Esophagus squamous epithelium (tissue), 5 donors: ENCODE measurements around the gene SYT14. TPM values are rescaled to one million over a fixed set of nuclear protein-coding genes. Genes with fewer than 3 reads are reported as not detected.
A peak's percentile ranks its signal among the peaks of the same experiment; 100 is the strongest.
"Not testable (repeated sequence)": the region's sequence is repeated elsewhere in the genome, so short reads cannot be mapped to it uniquely, and the experiment has no call there.

Experiments
- DNase-seq: peaks from one replicate; lab custom pipeline; 2025; lab: John Stamatoyannopoulos, UW
- H3K27ac ChIP-seq, 4 donors: fragments of 200-600 bp; sonication (generic); one replicate each; pipeline ENCODE4 v1.5.1; 2016 to 2019; ENCODE audit warnings: mild to moderate bottlenecking in 1 of 4
- H3K27me3 ChIP-seq, 4 donors: fragments of 200-600 bp; sonication (generic); 1 replicate in 3 of 4; 2 replicates in 1 of 4; pipeline versions ENCODE4 v1.5.1 to v1.6.0; 2017 to 2021; ENCODE audit warnings: antibody characterized with exemption in 1 of 4
- H3K36me3 ChIP-seq, 3 donors: fragments of 200-600 bp; sonication (generic); one replicate each; pipeline ENCODE4 v1.5.1; 2016 to 2019
- H3K4me1 ChIP-seq, 3 donors: fragments of 200-600 bp; sonication (generic); one replicate each; pipeline ENCODE4 v1.5.1; 2017 to 2019
- H3K4me3 ChIP-seq, 4 donors: fragments of 200-600 bp; sonication (generic); 1 replicate in 3 of 4; 2 replicates in 1 of 4; pipeline ENCODE4 v1.5.1; 2016 to 2019; ENCODE audit warnings: mild to moderate bottlenecking in 2 of 4, moderate library complexity in 1 of 4
- H3K9me3 ChIP-seq, 3 donors: fragments of 200-600 bp; sonication (generic); one replicate each; pipeline ENCODE4 v1.5.1; 2016 to 2019
- CTCF ChIP-seq, 6 experiments: fragments of 450-650 bp in 4 of 6; fragments of 200-600 bp in 2 of 6; sonication (generic) in 2 of 6; IDR thresholded peaks; one replicate each; pipeline ENCODE4 v1.5.1; 2016 to 2019; ENCODE audit warnings: antibody characterized with exemption in 6 of 6, mild to moderate bottlenecking in 4 of 6, moderate library complexity in 4 of 6
- POLR2A ChIP-seq, 4 donors: fragments of 450-650 bp; IDR thresholded peaks; one replicate each; pipeline ENCODE4 v1.6.1; 2017; ENCODE audit warnings: antibody characterized with exemption in 4 of 4, mild to moderate bottlenecking in 4 of 4, moderate library complexity in 3 of 4
- WGBS, 2 donors: methylation state at CpG; one replicate each; pipeline ENCODE4 v1.1.5; 2018; 5-methylcytosine and 5-hydroxymethylcytosine counted together
- intact Hi-C: fragments of 100-400 bp; cut with DNase I; formaldehyde crosslinking; loops from one replicate; pipeline ENCODE4 v1.15.0; 2022
- total RNA-seq, 4 donors: library from RNA; depleted of rRNA; stranded (reverse); fragments of >200 nt; gene quantifications; one replicate each; pipeline ENCODE4 v1.1.0, GENCODE V29; 2016
- donor health status: DM: yes; HTN: yes; CAD: no.

The SYT14 gene
- total RNA-seq = not detected

GRCh38 chr1:209937996-209938959, at the start of gene SYT14:
TSS of gene SYT14 (plus strand) at chr1:209938217. CDS start at chr1:209938265, 48 bp downstream.
- Histone ChIP-seq H3K4me3 (peak within 1 kb of the TSS in 2 of 4 donors; percentile 29 to 53), H3K27ac (no peak within 1 kb of the TSS), H3K27me3 (peaks cover 0 to 63% (median 0%) of the 10 kb centered on the region in 4 donors), H3K4me1 (peaks cover 0 to 11% (median 7%) of the 10 kb centered on the region in 3 donors), H3K36me3 (no peaks in the 10 kb centered on the region), H3K9me3 (no peaks in the 10 kb centered on the region)
- no peak for DNase-seq
- TF ChIP-seq POLR2A (IDR thresholded peaks at IDR 0.05) (no peak), CTCF (IDR thresholded peaks at IDR 0.05) (no peak)
- intact Hi-C loops = no loop called here
- WGBS, 2 donors = 9 to 17% methylated on average over 5 to 6 of the region's 98 CpGs

DNA sequence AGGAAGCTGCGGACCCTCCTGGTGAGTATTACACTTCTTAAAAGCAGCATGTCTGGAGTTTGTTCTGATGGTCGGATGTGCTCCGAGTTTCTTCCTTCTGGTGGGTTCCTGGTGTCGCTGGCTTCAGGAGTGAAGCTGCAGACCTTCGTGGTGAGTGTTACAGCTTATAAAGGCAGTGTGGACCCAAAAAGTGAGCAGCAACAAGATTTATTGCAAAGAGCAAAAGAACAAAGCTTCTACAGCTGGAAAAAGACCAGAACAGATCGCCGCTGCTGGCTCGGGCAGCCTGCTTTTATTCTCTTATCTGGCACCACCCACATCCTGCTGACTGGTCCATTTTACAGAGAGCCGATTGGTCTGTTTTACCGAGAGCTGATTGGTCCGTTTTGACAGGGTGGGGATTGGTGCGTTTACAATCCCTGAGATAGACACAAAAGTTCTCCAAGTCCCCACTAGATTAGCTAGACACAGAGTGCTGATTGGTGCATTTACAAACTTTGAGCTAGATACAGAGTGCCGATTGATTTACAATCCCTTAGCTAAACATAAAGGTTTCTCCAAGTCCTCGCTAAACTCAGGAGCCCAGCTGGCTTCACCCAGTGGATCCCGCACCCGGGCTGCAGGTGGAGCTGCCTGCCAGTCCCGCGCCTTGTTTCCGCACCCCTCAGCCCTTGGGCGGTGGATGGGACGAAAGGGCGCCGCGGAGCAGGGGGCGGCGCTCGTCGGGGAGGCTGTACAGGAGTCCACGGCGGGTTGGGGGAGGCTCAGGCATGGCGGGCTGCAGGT, 49.5 kb upstream of the SYT14 start:
- not testable (repeated sequence) for DNase-seq
- 71 to 77% methylated on average over 11 of the region's 31 CpGs for WGBS, 2 donors

GRCh38 chr1:209889077-209889418, 49.0 kb upstream of the SYT14 start:
- TF ChIP-seq POLR2A (IDR thresholded peaks at IDR 0.05) = no peak
- TF ChIP-seq CTCF (IDR thresholded peaks at IDR 0.05) = no peak
- Histone ChIP-seq H3K4me3 (no peak overlapping the region), H3K4me1 (peaks cover 0 to 7% (median 0%) of the 10 kb centered on the region in 3 donors), H3K9me3 (no peaks in the 10 kb centered on the region), H3K36me3 (no peaks in the 10 kb centered on the region), H3K27ac (no peak overlapping the region), H3K27me3 (peaks cover 0 to 19% (median 0%) of the 10 kb centered on the region in 4 donors)
- intact Hi-C loops = no loop called here
- WGBS, 2 donors = 82% methylated on average over 19 of the region's 35 CpGs; no CpG with 5 or more reads in 1 of the 2 donors
- DNase-seq = no peak

More for the DNA sequence above, 49.5 kb upstream of the SYT14 start:
- H3K27ac ChIP-seq, H3K36me3 ChIP-seq, H3K4me1 ChIP-seq, H3K9me3 ChIP-seq, H3K4me3 ChIP-seq, intact Hi-C loops: not testable (repeated sequence)
- H3K27me3 ChIP-seq = peaks cover 0 to 19% (median 0%) of the 10 kb centered on the region in 4 donors

- Histone ChIP-seq H3K4me1 (no peaks in the 10 kb centered on the region), H3K27ac (no peak overlapping the region), H3K27me3 (peaks cover 0 to 17% (median 0%) of the 10 kb centered on the region in 4 donors), H3K9me3 (no peaks in the 10 kb centered on the region), H3K4me3 (no peak overlapping the region), H3K36me3 (no peaks in the 10 kb centered on the region)
- DNase-seq = no peak
- intact Hi-C loops = no loop called here
- no peak for TF ChIP-seq POLR2A (IDR thresholded peaks at IDR 0.05)
- no peak for TF ChIP-seq CTCF (IDR thresholded peaks at IDR 0.05)
- 58 to 77% methylated on average over 3 of the region's 3 CpGs for WGBS, 2 donors
These were observed 47.2 kb upstream of the SYT14 start for GRCh38 chr1:209890641-209891330.

GRCh38 chr1:209893751-209894150, 44.3 kb upstream of the SYT14 start:
- WGBS, 2 donors = 65 to 90% methylated on average over 6 of the region's 6 CpGs
- Histone ChIP-seq H3K4me1 (no peaks in the 10 kb centered on the region), H3K36me3 (no peaks in the 10 kb centered on the region), H3K27ac (no peak overlapping the region), H3K4me3 (no peak overlapping the region), H3K27me3 (no peaks in the 10 kb centered on the region), H3K9me3 (no peaks in the 10 kb centered on the region)
- TF ChIP-seq CTCF (IDR thresholded peaks at IDR 0.05) (no peak), POLR2A (IDR thresholded peaks at IDR 0.05) (no peak)
- DNase-seq = no peak
- intact Hi-C loops = no loop called here
